ENCODE data around the gene SLAIN1.

Gene SLAIN1

GRCh38 chr13:77751513-77752456, 54.3 kb downstream of the SLAIN1 start:
- no peak for DNase-seq (ENCODE audit: low read depth, low spot score)

GRCh38 chr13:77752512-77753069, 55.1 kb downstream of the SLAIN1 start:
- DNase-seq (ENCODE audit: low read depth, low spot score) = no peak

GRCh38 chr13:77760893-77761292, 63.4 kb downstream of the SLAIN1 start:
- no peak for DNase-seq (ENCODE audit: low read depth, low spot score)

- no peak for DNase-seq (ENCODE audit: low read depth, low spot score)
Measured at GRCh38 chr13:77767413-77767812, 69.9 kb downstream of the SLAIN1 start.

- DNase-seq (ENCODE audit: low read depth, low spot score) = no peak
Measured at GRCh38 chr13:77774181-77774580, 76.7 kb downstream of the SLAIN1 start.

GRCh38 chr13:77776704-77777103, 79.2 kb downstream of the SLAIN1 start:
- DNase-seq (ENCODE audit: low read depth, low spot score) = no peak

- no peak for DNase-seq (ENCODE audit: low read depth, low spot score)
Measured at GRCh38 chr13:77779552-77780272, 82.2 kb downstream of the SLAIN1 start.

- no peak for DNase-seq (ENCODE audit: low read depth, low spot score)
Measured at GRCh38 chr13:77781808-77782207, 84.3 kb downstream of the SLAIN1 start.

GRCh38 chr13:77784515-77784914, 87.0 kb downstream of the SLAIN1 start:
- DNase-seq (ENCODE audit: low read depth, low spot score) = no peak

- no peak for DNase-seq (ENCODE audit: low read depth, low spot score)
Measured at GRCh38 chr13:77786695-77787287, 89.3 kb downstream of the SLAIN1 start.

GRCh38 chr13:77789376-77789775, 91.9 kb downstream of the SLAIN1 start:
- DNase-seq (ENCODE audit: low read depth, low spot score) = no peak

- DNase-seq (ENCODE audit: low read depth, low spot score) = no peak
Measured at GRCh38 chr13:77800219-77800618, 102.7 kb downstream of the SLAIN1 start.

GRCh38 chr13:77806518-77806917, 109.0 kb downstream of the SLAIN1 start:
- DNase-seq (ENCODE audit: low read depth, low spot score) = no peak

GRCh38 chr13:77807431-77808135, 110.1 kb downstream of the SLAIN1 start:
- DNase-seq (ENCODE audit: low read depth, low spot score) = no peak

GRCh38 chr13:77810430-77810829, 112.9 kb downstream of the SLAIN1 start:
- DNase-seq (ENCODE audit: low read depth, low spot score) = no peak

GRCh38 chr13:77810878-77811277, 113.4 kb downstream of the SLAIN1 start:
- DNase-seq (ENCODE audit: low read depth, low spot score) = no peak

- no peak for DNase-seq (ENCODE audit: low read depth, low spot score)
Measured at GRCh38 chr13:77811381-77811780, 113.9 kb downstream of the SLAIN1 start.

- no peak for DNase-seq (ENCODE audit: low read depth, low spot score)
Measured at GRCh38 chr13:77811981-77812380, 114.5 kb downstream of the SLAIN1 start.

All from iPS DF 19.7 (cell line).